ENCODE results near the gene CDK5.

Gene CDK5

DNA sequence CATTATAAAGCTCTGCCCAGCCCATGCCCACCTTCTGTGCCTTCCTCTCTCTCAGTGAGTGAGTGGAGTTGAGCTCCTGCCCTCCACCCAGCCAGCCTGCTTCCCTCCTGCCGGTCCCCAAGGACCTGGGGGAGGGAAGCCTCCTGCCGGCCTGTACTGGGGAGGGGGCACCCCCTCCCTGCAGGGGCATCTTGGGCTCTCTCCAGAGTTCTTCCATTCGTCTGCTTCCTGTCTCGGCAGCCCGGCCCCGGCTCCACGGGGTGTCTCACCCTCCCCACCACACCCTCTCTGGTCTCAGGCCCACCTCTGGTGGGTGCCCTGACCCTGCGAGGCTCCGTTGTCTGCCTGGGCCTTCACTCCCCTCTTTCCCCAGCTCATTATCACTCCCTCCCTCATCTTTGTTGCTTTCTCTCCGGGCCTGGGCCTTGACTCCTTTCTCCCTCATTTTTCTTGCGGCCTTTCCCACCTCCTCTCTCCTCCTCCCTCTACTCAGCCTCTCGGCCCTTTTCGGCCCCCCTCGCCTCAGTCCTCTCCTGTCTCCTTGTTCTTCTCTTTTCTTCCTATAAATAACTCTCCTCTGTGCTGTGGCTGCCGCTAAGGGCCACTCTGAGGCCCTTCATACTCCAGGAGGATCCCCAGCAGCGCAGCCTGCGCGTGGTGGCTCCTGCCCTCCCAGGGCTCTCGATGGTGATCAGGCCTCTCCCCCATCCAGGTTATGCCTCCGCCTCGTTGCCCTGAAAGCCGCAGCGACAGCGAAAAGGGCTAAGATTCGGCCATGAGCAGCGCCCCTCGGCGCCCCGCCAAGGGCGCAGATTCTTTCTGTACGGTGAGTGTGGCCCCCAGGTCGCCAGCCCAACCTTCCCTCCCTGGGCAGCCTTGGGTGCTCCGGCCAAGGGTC is 3.8 kb upstream of the CDK5 start:
- H3K4me3 ChIP-seq (ENCODE audit: low read length) = no peak overlapping the region
- no peak for TF ChIP-seq ZNF274 (IDR thresholded peaks at IDR 0.05; ENCODE audit: low read depth, low read length)

DNA sequence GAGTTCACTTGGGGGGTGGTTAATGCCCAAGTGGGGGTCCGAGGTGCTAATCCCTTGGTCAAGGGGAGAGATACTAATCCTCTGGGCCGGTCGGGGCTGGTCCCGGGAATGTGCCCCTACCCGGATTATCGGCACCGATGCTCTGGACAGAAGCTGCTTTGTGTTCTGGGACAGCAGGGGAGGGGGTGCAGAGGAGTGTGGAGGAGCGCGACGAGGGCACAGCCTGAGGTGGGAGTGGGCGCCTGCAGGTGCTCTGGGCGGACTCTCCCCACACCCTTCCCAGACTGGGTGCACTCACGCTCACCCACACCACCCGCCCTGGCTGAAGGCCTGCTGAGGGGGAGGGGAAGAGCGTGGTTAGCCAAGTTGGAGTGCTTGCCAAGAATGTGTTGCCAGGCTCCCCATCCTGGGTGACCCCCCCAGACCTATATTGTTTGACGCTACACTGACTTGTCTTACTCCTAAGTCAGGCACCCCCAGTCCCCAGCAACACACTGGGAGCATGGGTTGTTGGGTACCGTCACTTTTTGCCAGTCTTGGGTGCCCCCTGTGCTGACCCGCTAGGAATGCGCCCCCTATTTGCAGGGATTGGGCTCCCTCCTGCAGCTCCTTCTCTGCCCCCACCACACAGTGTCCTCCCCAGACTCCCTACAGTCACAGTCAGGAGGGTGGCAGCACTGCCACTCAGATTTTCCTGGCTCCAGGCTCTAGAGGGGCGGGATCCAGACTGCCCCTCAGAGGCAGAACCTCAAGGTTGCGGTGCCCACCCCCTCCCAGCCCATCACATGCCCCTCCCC is 2.9 kb upstream of the CDK5 start:
- H3K4me3 ChIP-seq (ENCODE audit: low read length) = peak overlapping the region; percentile 86
- no peak for TF ChIP-seq ZNF274 (IDR thresholded peaks at IDR 0.05; ENCODE audit: low read depth, low read length)

DNA sequence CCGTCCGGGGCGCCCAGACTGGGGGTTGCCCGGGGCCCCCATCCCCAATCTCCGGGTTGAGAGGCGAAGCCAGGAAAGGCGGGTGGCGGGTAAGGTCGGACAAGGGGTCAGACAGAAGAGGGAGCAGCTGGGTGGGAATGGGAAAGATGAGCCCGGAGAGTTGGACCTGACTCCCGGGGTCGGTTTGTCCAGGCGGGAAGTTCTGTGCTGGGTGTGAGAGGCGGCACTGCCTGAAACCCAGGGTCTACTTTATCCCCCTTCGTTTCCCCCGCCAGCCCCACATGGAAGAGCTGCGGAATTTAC is 2.4 kb upstream of the CDK5 start:
- TF ChIP-seq ZNF274 (IDR thresholded peaks at IDR 0.05; ENCODE audit: low read depth, low read length) = no peak

DNA sequence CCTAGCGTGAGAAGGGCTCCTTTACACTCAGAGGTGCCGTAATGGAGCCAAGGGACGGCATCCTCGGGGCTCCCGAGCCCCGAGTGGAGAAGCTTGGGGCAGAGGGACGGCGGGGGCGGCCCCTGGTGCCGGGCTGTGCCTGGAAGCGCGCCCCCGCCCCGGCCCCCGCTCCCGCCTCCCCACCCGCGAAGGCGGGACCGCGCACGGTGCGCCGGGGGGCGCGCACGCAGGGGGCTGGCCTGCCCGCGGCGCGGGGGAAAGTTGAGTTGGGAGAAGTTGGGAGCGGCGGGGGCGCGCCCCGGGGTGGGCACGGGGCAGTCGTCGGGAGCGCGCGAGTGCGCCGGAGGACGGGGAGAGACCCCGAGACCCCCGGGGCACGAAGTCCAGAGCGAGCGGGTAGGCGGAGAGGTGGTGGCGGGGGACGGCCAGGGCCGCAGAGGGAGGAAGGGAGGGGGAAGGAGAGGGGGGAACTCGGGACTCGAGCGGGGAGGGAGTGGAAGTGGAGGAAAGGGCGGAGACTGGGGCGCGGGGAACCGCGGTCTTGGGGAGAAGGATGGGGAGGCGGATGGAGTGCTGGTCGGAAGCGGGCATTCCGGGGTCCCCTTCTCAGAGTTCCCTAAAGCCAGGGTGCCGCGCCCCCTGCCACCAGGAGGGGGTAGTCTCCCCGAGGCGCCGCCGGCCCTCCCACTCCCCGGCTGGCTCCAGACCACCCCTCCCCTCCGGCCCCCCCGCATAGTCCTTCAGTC is 1.8 kb upstream of the CDK5 start, which contains the start of gene SLC4A2:
Gene SLC4A2, plus strand, starts transcription at position 223 of the 746 bp plus-strand sequence. CDS start 2,399 bp downstream, outside the sequence.
- peak within 1 kb of the TSS; percentile 86 for H3K4me3 ChIP-seq (ENCODE audit: low read length)
- TF ChIP-seq ZNF274 (IDR thresholded peaks at IDR 0.05; ENCODE audit: low read depth, low read length) = no peak

More for the DNA sequence above, 2.4 kb upstream of the CDK5 start:
- peak overlapping the region; percentile 86 for H3K4me3 ChIP-seq (ENCODE audit: low read length)

DNA sequence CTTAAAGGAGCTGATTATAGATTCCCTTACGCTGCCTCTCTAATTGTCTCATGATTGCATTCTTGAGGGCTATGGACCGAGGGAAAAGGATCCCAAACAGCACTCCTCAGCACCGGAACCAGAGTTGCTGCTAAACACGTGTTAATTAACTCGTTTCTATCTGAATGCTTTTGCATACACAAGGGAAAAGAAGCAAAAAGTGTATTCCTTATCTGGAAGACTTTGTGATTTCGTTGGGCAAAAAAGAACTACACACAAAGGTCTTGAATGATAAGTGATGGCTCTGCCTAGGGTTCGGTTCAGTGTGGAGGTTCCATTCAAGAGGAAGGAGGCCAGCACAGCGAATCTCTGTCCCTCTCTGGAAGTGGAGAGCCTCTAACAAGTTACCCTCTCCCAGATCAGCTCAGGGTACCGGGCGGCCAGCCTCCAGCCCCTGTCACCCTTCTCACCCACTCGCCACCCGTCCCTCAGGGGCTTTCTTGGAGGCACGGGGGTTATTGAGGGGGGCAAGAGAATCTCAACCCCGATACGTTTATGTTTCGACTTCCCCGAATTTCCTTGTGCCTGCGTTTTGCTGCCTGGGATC is 1.2 kb upstream of the CDK5 start:
- peak overlapping the region; percentile 55; the same call in 1 of the 2 replicates for H3K4me3 ChIP-seq (ENCODE audit: low read length)
- TF ChIP-seq ZNF274 (IDR thresholded peaks at IDR 0.05; ENCODE audit: low read depth, low read length) = no peak

DNA sequence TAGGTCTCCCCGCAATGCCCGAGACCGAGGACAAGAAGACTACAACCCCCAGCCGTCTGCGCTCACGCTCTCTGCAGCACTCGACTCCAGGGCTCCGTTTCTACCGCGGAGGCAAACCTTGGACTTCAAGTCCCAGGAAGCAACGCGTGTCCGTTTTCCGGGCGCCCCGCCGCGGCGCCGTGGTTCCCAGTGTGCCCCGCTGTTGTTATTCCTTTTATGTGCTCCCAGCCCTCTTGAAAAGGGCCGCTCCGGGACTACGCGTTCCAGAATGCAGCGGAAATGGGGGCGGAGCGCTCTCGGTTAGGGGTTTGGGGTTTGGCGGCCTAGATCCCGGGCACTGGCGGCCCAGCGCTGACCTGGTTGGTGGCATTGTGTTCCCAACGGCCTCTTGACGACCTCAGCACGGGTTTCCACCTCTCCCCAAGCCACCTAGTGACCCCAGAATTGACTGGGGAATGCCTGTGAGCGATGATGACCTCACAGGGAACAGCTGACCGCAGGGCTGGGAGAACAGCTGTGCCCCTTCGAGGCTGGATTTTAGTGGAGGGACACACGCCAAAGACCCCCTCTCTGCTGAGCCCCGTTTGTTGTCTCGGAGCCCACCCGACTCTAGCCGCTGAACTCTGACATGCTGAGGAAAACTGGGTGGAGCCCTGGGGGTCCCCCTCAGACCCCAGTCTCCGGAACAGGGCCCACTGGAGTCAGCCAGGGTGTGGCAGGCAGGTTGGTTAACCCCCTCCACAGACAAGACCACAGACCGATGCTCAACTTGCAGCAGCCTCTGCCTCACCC is 488 bp upstream of the CDK5 start:
- peak overlapping the region; percentile 55; the same call in 1 of the 2 replicates for H3K4me3 ChIP-seq (ENCODE audit: low read length)
- no peak for TF ChIP-seq ZNF274 (IDR thresholded peaks at IDR 0.05; ENCODE audit: low read depth, low read length)

DNA sequence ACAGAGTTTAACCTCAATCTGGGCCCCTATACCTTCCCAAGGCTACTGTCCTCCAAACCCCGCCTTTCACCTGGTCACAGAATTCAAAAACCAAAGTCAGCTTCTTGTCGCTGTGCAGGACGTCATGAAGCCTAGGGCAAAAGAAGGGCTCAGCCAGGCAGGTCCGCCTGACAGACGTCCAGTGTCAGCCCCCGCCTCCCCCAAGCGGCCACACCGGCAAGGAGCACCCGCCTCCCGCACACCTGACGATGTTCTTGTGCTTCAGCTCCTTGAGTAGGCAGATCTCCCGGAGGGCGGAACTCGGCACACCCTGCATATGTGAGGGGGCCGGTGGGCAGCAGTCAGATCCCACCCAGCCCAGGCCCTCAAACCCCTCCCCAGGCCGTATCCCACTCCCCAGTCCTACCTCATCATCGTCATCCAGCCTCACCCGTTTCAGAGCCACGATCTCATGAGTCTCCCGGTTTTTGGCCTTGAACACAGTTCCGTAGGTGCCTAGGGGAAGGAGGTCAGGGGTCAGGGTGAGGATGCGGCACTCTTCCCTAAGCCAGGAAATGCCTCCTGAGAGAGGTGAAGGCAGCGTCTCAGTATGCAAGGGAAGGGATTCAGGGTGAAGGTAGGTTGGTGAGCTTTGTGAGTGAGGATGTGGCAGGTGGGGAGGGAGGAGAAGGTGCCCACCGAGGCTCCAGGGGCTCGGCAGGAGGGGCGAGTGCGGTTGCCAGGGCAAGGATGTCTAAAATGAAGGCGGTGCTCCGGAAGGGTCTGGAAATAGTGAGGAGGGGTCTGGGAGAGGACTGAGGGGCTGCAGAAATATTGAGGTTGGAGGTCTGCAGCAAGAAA is 811 bp downstream of the CDK5 start:
- peak overlapping the region; percentile 79 for H3K4me3 ChIP-seq (ENCODE audit: low read length)
- no peak for TF ChIP-seq ZNF274 (IDR thresholded peaks at IDR 0.05; ENCODE audit: low read depth, low read length)

DNA sequence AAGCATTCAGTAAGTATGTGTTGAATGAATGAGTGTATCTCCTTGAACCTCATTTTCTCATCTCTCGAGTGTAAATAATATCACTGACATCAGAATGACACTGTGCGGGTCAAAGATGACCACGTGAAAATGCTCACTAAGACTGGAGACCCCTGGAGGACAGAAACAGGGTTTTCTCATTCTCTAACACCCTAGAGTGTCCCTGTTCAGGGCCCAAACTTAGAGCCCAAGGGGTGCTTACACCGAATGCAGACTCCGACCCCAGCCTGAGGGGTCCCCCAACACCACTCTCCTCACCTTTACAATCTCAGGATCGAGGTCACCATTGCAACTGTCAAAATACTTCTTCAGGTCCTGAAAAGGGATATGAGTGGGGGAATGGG is 1.4 kb downstream of the CDK5 start:
- no peak for TF ChIP-seq ZNF274 (IDR thresholded peaks at IDR 0.05; ENCODE audit: low read depth, low read length)
- no peak overlapping the region for H3K4me3 ChIP-seq (ENCODE audit: low read length)

DNA sequence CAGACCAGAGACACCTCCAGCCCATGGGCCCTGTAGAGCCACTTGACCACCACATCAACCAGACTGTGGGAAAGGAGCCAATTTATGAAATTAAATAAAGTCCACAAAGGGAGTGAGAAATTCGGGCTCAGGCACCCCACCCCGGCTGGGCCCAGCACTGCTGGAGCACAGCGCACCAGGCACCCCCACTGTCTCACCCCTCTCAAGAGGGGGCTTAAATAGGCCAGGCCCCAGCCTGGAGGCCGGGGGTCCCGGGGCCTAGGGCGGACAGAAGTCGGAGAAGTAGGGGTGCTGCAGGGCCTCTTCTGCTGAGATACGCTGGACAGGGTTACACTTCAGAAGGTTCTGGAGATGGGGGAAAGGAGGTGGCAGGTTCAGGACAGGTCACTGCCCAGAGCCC is 3.9 kb downstream of the CDK5 start:
- TF ChIP-seq ZNF274 (IDR thresholded peaks at IDR 0.05; ENCODE audit: low read depth, low read length) = no peak
- H3K4me3 ChIP-seq (ENCODE audit: low read length) = no peak overlapping the region

DNA sequence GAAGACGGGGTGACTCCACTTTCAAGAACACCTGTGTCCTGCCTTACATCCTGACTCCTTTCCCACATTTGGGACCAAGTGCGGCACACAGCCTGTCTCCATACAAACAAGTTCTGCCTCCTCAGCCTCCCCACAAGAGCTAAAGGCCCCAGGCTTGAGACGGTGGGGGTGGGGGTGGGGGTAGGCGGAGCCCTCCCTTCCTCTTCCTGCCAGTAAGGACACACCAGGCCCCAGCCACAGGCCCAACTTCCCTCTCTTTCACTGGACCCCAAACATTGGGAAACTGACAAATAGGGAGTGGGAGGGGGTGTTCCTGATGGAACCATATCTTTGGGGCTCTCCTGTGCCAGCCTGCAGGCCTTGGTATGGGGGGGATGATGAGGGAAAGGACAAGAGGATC is 4.6 kb downstream of the CDK5 start:
- TF ChIP-seq ZNF274 (IDR thresholded peaks at IDR 0.05; ENCODE audit: low read depth, low read length) = no peak

DNA sequence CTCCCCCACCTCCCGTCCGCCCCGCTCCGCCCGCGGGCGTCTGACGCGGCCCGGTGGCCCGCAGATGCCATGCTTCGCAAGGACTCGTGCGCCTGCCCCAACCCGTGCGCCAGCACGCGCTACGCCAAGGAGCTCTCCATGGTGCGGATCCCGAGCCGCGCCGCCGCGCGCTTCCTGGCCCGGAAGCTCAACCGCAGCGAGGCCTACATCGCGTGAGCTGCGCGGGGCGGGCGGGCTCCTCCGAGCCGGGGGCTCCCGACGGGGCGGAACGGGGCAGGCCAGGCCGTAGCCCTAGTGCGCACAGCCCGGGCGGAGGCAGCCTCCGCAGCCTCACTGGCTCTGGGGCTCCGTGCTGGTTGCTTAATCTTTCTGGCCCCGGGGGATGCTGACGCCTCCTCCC is 6.6 kb downstream of the CDK5 start:
- no peak overlapping the region for H3K4me3 ChIP-seq (ENCODE audit: low read length)
- no peak for TF ChIP-seq ZNF274 (IDR thresholded peaks at IDR 0.05; ENCODE audit: low read depth, low read length)

More for the DNA sequence above, 4.6 kb downstream of the CDK5 start:
- no peak overlapping the region for H3K4me3 ChIP-seq (ENCODE audit: low read length)

DNA sequence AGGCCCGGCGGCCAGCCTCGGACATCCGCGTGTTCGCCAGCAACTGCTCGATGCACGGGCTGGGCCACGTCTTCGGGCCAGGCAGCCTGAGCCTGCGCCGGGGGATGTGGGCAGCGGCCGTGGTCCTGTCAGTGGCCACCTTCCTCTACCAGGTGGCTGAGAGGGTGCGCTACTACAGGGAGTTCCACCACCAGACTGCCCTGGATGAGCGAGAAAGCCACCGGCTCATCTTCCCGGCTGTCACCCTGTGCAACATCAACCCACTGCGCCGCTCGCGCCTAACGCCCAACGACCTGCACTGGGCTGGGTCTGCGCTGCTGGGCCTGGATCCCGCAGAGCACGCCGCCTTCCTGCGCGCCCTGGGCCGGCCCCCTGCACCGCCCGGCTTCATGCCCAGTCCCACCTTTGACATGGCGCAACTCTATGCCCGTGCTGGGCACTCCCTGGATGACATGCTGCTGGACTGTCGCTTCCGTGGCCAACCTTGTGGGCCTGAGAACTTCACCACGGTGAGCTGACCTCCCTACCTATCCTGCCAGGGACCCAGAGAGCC is 8.7 kb downstream of the CDK5 start:
- TF ChIP-seq ZNF274 (IDR thresholded peaks at IDR 0.05; ENCODE audit: low read depth, low read length) = no peak
- no peak overlapping the region for H3K4me3 ChIP-seq (ENCODE audit: low read length)
